ENCODE measurements around the gene HCFC2. TPM values are rescaled to one million over a fixed set of nuclear protein-coding genes. Genes with fewer than 3 reads are reported as not detected.

Gene HCFC2
- total RNA-seq, 2 experiments from 2014 or later, result 11.2 to 15.1 TPM

DNA sequence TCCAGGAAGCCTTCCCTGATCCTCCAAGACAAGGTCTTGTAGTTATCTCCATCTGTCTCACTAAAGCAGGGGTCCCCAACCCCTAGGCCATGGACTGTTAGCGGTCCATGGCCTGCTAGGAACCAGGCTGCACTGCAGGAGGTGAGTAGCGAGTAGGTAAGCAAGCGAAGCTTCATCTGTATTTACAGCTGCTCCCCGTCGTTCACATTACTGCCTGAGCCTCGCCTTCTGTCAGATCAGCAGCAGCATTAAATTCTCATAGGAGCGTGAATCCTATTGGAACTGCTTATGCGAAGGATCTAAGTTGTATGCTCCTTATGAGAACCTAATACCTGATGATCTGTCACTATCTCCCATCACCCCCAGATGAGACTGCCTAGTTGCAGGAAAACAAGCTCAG is 86.1 kb downstream of the HCFC2 start:
- DNase-seq (no peak), ATAC-seq (ENCODE audit: poor library complexity) (no peak)
- ChIA-PET CTCF (no interaction called here), POLR2A (no interaction called here)
- Mint-ChIP-seq H3K4me3 (no peak overlapping the region), H3K4me1 (ENCODE audit: low read depth) (peaks cover 8% of the 10 kb centered on the region), H3K27me3 (peaks cover 4% of the 10 kb centered on the region), H3K9me3 (no peaks in the 10 kb centered on the region), H3K27ac (no peak overlapping the region), H3K36me3 (ENCODE audit: low read depth) (no peaks in the 10 kb centered on the region)
- TF ChIP-seq, protein P1, sequence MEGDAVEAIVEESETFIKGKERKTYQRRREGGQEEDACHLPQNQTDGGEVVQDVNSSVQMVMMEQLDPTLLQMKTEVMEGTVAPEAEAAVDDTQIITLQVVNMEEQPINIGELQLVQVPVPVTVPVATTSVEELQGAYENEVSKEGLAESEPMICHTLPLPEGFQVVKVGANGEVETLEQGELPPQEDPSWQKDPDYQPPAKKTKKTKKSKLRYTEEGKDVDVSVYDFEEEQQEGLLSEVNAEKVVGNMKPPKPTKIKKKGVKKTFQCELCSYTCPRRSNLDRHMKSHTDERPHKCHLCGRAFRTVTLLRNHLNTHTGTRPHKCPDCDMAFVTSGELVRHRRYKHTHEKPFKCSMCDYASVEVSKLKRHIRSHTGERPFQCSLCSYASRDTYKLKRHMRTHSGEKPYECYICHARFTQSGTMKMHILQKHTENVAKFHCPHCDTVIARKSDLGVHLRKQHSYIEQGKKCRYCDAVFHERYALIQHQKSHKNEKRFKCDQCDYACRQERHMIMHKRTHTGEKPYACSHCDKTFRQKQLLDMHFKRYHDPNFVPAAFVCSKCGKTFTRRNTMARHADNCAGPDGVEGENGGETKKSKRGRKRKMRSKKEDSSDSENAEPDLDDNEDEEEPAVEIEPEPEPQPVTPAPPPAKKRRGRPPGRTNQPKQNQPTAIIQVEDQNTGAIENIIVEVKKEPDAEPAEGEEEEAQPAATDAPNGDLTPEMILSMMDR (IDR thresholded peaks at IDR 0.05), result no peak
- intact Hi-C loops (cut with DNase I, micrococcal nuclease), result no loop called here
- Histone ChIP-seq H3K4me3 (ENCODE audit: low read length) (no peak overlapping the region), H3K27me3 (ENCODE audit: control insufficient read depth in 1 of 2, insufficient read depth in 2 of 2, low read length in 2 of 2) (peaks cover 0 to 4% of the 10 kb centered on the region in 2 experiments), H3K4me1 (ENCODE audit: insufficient read depth, low read length) (peaks cover 8% of the 10 kb centered on the region), H3K9me3 (ENCODE audit: control insufficient read depth in 1 of 2, insufficient read depth in 1 of 2, low read length in 2 of 2) (peaks cover 0 to 4% of the 10 kb centered on the region in 2 experiments), H3K27ac (ENCODE audit: low read depth in 1 of 2, low read length in 2 of 2) (no peak overlapping the region), H3K36me3 (ENCODE audit: insufficient read depth, low read length) (no peaks in the 10 kb centered on the region)

DNA sequence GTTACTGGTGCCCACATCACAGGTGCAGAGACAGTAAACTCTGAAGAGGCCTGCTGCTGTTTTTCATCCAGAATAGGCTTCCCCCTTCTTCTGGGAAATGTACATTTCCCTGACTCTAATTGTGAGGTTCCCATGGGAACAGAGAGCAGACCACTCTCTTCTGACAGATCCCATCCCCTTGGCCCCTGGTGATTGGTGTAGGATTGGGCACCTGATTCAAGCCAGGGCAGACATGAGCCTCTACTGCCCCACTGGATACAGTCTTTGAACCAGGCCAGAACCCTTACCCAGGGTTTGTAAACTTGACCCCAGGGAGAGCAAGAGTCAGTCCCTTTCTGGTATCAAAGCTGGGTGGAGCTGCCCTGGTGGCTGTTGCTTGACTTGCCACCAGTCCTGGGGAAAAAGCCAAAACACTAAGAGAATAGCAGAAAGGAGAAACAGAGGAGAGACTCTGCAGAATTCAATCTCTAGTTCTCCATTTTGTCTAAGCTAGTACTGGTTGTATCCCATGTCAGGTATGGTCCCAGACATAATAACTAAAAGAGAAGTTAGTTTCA is 88.4 kb downstream of the HCFC2 start:
- DNase-seq (no peak), ATAC-seq (ENCODE audit: poor library complexity) (no peak)
- Histone ChIP-seq H3K4me3 (ENCODE audit: low read length) (no peak overlapping the region), H3K9me3 (ENCODE audit: control insufficient read depth in 1 of 2, insufficient read depth in 1 of 2, low read length in 2 of 2) (no peaks in the 10 kb centered on the region), H3K36me3 (ENCODE audit: insufficient read depth, low read length) (no peaks in the 10 kb centered on the region), H3K4me1 (ENCODE audit: insufficient read depth, low read length) (peaks cover 8% of the 10 kb centered on the region), H3K27me3 (ENCODE audit: control insufficient read depth in 1 of 2, insufficient read depth in 2 of 2, low read length in 2 of 2) (peaks cover 0 to 4% of the 10 kb centered on the region in 2 experiments), H3K27ac (ENCODE audit: low read depth in 1 of 2, low read length in 2 of 2) (no peak overlapping the region)
- ChIA-PET POLR2A (no interaction called here), CTCF (no interaction called here)
- Mint-ChIP-seq H3K27me3 (peaks cover 4% of the 10 kb centered on the region), H3K4me1 (ENCODE audit: low read depth) (peaks cover 8% of the 10 kb centered on the region), H3K4me3 (no peak overlapping the region), H3K9me3 (no peaks in the 10 kb centered on the region), H3K27ac (no peak overlapping the region), H3K36me3 (ENCODE audit: low read depth) (no peaks in the 10 kb centered on the region)
- TF ChIP-seq, protein P1 (IDR thresholded peaks at IDR 0.05), result no peak
- intact Hi-C loops (cut with DNase I, micrococcal nuclease), result no loop called here

DNA sequence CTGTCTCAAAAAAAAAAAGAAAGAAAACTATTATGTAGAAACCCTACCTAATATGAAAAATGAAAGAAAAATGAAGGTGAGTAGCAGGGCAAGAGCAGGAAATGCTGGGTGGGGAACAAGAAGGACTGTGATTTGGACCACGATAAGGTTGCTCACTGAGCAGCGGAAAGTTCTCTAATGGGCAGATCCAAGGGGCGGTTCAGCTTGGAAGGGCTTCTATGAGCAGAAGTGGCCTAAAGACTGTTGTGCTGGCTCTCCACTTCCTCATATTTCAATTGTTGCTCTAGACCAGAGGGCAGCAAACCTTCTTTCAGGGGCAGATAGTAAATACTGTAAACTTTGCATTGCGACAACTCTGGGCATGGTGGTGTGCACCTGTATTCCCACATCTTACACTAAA is 90.0 kb downstream of the HCFC2 start:
- intact Hi-C loops (cut with DNase I, micrococcal nuclease), result no loop called here
- no peaks in the 10 kb centered on the region for H3K27me3 ChIP-seq (ENCODE audit: control insufficient read depth in 1 of 2, insufficient read depth in 2 of 2, low read length in 2 of 2)
- Mint-ChIP-seq H3K4me3 (peak overlapping the region; percentile 2), H3K9me3 (no peaks in the 10 kb centered on the region), H3K27ac (peak overlapping the region; percentile 7), H3K27me3 (peaks cover 4% of the 10 kb centered on the region), H3K4me1 (ENCODE audit: low read depth) (peaks cover 8% of the 10 kb centered on the region), H3K36me3 (ENCODE audit: low read depth) (no peaks in the 10 kb centered on the region)
- TF ChIP-seq, protein P1 (IDR thresholded peaks at IDR 0.05), result no peak
- H3K4me1 ChIP-seq (ENCODE audit: insufficient read depth, low read length), result peaks cover 8% of the 10 kb centered on the region
- CTCF ChIA-PET, result interaction anchor here (0.6 kb wide), 1 partner anchor 26 kb away, joined by 3 read pairs; no protein-coding TSS in a partner anchor
- POLR2A ChIA-PET, result interaction anchor here (1.0 to 1.4 kb wide), 2 partner anchors 8 to 16 kb away, joined by 4 read pairs; partner anchors contain the start of gene NFYB
- H3K36me3 ChIP-seq (ENCODE audit: insufficient read depth, low read length), result no peaks in the 10 kb centered on the region
- H3K9me3 ChIP-seq (ENCODE audit: control insufficient read depth in 1 of 2, insufficient read depth in 1 of 2, low read length in 2 of 2), result no peaks in the 10 kb centered on the region
- DNase-seq, result peak in 1 of 14 experiments; percentile 31
- H3K4me3 ChIP-seq (ENCODE audit: low read length), result no peak overlapping the region
- no peak overlapping the region for H3K27ac ChIP-seq (ENCODE audit: low read depth in 1 of 2, low read length in 2 of 2)
- no peak for ATAC-seq (ENCODE audit: poor library complexity)

Measured in CD4-positive, alpha-beta T cell (primary cell).